Activated naive CD4-positive, alpha-beta T cell treated with anti-CD3 and anti-CD28 coated beads, Interleukin-2, amount 50 U/mL, for 24 hours (primary cell): Measurements from ENCODE around the gene SH2B3.

Experiments used
- H3K27ac Mint-ChIP-seq: one replicate; pipeline ENCODE4 v1.8.0; 2021; ENCODE audit warnings: mild to moderate bottlenecking, mixed read lengths
- H3K27me3 Mint-ChIP-seq: one replicate; pipeline ENCODE4 v1.8.0; 2021; ENCODE audit warnings: mixed read lengths
- H3K36me3 Mint-ChIP-seq: one replicate; pipeline ENCODE4 v1.8.0; 2021; ENCODE audit warnings: mixed read lengths
- H3K4me1 Mint-ChIP-seq: one replicate; pipeline ENCODE4 v1.8.0; 2021; ENCODE audit warnings: mixed read lengths
- H3K4me3 Mint-ChIP-seq: one replicate; pipeline ENCODE4 v1.8.0; 2021; ENCODE audit warnings: mild to moderate bottlenecking, mixed read lengths
- H3K9me3 Mint-ChIP-seq: one replicate; pipeline ENCODE4 v1.8.0; 2021; ENCODE audit warnings: mixed read lengths

Gene SH2B3

DNA sequence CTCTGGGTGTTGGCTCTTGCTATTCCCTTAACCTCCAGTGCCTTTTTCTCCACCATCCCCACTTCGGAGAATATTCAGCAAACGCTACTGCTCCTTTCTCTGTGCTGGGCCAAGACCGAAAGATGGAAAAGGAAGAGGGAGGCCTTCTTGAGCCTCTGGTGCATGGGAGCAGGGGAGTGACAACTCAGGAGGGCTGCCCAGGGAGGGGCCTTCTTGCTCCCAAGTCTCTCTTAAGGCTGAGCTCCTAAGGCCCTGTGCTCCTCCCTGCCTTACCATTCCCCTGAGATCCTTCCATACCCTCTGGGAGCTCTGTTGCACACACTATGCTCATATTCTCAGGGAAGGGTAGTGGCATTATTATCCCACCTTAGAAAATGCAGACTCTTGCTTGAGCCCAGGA is 34.9 kb downstream of the SH2B3 start:
- H3K27ac Mint-ChIP-seq, result peak overlapping the region; percentile 79
- H3K4me1 Mint-ChIP-seq, result peaks cover 97% of the 10 kb centered on the region
- H3K4me3 Mint-ChIP-seq, result no peak overlapping the region
- peaks cover 6% of the 10 kb centered on the region for H3K36me3 Mint-ChIP-seq
- H3K9me3 Mint-ChIP-seq, result no peaks in the 10 kb centered on the region
- no peaks in the 10 kb centered on the region for H3K27me3 Mint-ChIP-seq

DNA sequence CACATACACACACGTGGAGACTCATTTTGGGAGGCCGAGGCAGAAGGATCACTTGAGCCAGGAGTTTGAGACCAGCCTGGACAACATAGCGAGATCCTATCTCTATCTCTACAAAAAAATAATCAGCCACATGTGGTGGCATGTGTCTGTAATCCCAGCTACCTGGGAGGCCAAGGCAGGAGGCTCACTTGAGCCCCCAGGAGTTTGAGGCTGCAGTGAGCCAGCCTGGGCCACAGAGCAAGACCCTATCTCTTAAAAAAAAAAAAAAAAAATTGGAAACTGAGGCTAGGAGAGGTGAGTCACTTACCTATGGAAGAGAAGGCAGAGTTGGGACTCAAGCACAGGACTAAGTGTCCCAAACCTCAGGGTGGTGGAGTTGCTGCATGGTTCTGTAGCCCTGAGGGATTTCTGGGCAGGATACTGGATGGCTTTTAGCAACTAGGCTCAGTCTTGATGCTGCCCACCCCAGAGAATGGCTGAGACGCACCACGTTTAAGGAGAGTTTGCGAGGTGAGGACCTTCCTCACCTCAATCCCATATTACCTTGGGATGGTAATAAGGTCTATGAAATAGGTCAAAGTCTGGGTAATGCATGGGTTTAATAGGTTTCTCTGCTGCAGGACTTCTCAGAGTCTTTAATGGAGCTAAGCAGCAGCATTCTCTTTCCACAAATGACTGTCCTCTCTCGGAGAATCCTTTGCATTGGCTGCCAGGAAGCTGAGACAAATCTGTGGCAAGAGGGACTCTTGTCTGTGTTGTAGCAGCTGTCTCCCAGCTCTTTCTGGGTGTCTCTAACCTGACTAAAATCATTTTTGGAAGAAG is 35.6 kb downstream of the SH2B3 start:
- H3K27me3 Mint-ChIP-seq, result no peaks in the 10 kb centered on the region
- no peak overlapping the region for H3K4me3 Mint-ChIP-seq
- H3K4me1 Mint-ChIP-seq, result peaks cover 97% of the 10 kb centered on the region
- H3K36me3 Mint-ChIP-seq, result peaks cover 6% of the 10 kb centered on the region
- no peaks in the 10 kb centered on the region for H3K9me3 Mint-ChIP-seq
- H3K27ac Mint-ChIP-seq, result peak overlapping the region; percentile 79

DNA sequence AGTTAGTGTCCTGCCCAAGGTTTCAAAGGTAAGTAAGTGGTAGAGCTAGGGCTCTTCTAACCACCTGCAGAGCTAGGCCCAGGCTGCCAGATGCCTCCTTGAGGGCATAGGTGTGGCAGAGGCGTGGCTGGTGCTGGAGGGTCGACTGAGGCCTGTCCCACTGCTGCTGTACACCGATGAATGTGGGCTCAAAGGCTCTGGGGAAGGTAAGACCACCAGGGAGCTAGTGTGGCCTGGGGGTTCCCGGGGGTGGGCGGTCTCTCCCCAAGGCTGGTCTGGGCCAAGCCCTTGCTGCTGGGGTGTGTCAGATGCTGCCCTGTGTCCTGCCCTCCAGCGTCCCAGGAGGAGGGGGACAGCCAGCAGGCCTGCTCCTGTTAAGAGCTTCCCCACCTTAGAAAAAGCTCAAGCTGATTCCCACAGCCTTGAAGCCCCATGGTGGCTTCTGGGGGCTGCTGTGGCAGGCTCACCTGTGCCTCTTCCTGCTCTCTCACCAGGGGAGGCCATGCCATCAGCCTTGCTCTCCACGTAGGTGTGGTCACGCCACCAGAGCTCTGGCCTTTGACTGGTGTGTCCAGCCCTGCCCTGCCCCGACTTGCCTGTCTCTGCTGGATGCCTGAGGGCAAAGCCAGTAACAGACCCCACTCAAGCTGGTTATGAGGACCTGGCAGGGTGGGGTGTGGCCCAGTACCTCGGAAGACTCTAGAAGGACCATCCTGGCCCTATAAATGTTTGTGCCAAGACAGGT is 36.8 kb downstream of the SH2B3 start:
- H3K27ac Mint-ChIP-seq, result peak overlapping the region; percentile 85
- H3K9me3 Mint-ChIP-seq, result no peaks in the 10 kb centered on the region
- peaks cover 93% of the 10 kb centered on the region for H3K4me1 Mint-ChIP-seq
- H3K36me3 Mint-ChIP-seq, result peaks cover 6% of the 10 kb centered on the region
- no peaks in the 10 kb centered on the region for H3K27me3 Mint-ChIP-seq
- H3K4me3 Mint-ChIP-seq, result no peak overlapping the region

DNA sequence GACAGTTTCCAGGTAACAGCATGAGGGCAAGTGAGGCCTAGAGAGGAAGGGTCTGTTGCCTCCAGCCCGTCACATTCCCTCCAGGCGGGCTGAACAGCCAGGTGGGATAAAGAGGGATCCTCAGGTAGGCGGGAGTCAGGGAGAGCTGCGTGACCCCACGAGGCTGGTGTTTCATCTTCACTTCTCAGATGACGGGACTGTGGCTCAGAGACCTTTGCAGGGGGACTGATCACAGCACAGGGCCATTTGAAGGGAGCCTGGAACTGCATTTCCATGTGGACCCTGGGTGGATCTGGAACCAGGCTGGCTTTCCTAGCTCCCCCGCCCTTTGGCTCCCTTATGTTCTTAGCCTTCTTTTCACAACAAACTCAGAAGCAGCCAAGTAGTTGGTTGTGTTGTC is 37.4 kb downstream of the SH2B3 start:
- H3K27ac Mint-ChIP-seq, result peak overlapping the region; percentile 85
- peak overlapping the region; percentile 39 for H3K4me3 Mint-ChIP-seq
- peaks cover 90% of the 10 kb centered on the region for H3K4me1 Mint-ChIP-seq
- H3K9me3 Mint-ChIP-seq, result no peaks in the 10 kb centered on the region
- no peaks in the 10 kb centered on the region for H3K27me3 Mint-ChIP-seq
- H3K36me3 Mint-ChIP-seq, result peaks cover 9% of the 10 kb centered on the region

DNA sequence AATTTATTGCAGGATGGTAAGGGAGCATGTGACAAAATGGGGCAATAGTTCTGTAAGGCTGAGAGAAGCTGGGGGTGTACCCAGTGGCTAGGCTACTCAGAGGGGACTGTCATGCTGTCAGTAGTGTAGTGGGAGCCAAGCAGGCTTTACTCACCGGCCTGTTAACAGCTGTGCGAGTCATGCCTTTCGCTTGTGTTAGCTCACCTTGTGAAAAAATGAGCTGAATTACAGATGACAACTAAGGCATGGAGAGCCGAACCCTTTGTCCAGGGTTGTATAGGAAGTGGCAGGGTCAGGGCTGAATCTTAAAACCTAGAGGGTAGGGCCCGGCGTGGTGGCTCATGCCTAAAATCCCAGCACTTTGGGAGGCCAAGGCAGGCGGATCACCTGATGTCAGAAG is 37.9 kb downstream of the SH2B3 start:
- Mint-ChIP-seq H3K4me1 (peaks cover 91% of the 10 kb centered on the region), H3K36me3 (peaks cover 9% of the 10 kb centered on the region), H3K27ac (peak overlapping the region; percentile 63), H3K27me3 (no peaks in the 10 kb centered on the region), H3K4me3 (peak overlapping the region; percentile 30), H3K9me3 (no peaks in the 10 kb centered on the region)

DNA sequence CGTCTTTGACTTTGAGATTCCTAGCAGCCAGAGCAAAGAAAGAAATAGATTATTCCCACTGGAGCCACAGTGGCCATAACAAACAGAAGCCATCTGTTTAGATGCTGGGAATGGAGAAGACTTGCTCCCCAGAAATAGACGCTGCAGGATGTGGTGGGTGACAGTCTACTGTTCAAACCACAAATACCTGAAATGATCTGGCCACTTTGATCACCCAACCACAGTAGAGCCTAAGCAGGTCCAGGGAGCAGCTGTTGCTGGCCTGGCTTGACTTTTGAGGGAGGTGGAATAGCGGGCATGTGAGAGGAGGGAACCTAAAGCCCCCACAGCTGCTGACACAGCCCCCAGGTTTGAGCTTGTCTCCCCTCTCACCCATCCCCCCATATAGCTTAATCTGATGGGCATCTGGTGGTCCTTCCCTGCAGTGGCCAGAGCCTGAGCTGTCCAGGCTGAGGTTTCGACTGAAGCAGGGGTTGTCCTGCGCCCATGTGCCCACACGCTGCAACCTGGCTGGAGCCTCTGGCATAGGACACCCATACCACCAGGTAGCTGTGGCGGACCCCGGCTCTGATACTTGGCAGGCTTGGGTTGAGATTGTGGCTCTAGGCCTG is 38.7 kb downstream of the SH2B3 start:
- no peaks in the 10 kb centered on the region for H3K9me3 Mint-ChIP-seq
- H3K36me3 Mint-ChIP-seq, result peaks cover 9% of the 10 kb centered on the region
- H3K4me3 Mint-ChIP-seq, result peak overlapping the region; percentile 63
- no peaks in the 10 kb centered on the region for H3K27me3 Mint-ChIP-seq
- peaks cover 91% of the 10 kb centered on the region for H3K4me1 Mint-ChIP-seq
- peak overlapping the region; percentile 62 for H3K27ac Mint-ChIP-seq

DNA sequence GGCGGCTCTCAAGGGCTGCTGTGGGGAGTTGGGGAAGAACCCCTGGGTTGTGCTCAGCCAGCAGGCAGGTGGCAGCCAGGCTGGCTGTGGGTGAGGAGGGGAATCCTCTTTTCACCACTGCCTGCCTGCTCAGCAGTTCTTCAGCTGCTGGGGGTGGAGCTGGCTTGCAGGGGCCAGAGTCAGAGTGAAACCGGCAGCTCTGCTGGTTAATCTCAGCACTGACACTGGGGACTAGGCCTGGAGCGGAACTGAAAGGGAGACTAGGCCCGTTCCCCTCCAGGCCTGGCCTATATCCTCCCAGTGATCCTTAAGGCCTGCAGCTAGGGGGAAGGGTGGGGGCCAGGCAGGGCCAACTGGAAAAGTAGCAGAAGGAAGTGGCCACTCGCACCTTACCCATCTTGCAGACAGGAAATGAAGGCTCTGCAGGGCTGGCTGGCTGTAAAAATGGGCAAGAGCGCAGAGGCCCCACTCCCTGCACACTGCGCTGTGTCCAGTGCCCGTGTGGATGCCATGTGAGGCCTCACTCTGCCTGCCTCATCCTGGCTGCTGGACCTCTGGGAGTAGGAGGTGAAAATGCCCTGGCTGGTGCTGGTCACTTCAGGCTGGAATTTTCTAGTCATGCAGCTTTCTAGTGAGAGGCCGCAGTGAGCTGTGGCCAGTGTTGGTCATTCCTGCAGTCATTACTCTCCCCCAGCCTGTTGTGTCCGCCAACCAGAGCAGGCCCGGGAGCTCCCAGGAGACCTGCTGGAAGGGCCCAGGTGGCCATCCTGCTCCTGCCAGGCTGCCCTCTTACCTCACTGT is 39.4 kb downstream of the SH2B3 start:
- H3K27me3 Mint-ChIP-seq, result no peaks in the 10 kb centered on the region
- peaks cover 87% of the 10 kb centered on the region for H3K4me1 Mint-ChIP-seq
- peaks cover 9% of the 10 kb centered on the region for H3K36me3 Mint-ChIP-seq

DNA sequence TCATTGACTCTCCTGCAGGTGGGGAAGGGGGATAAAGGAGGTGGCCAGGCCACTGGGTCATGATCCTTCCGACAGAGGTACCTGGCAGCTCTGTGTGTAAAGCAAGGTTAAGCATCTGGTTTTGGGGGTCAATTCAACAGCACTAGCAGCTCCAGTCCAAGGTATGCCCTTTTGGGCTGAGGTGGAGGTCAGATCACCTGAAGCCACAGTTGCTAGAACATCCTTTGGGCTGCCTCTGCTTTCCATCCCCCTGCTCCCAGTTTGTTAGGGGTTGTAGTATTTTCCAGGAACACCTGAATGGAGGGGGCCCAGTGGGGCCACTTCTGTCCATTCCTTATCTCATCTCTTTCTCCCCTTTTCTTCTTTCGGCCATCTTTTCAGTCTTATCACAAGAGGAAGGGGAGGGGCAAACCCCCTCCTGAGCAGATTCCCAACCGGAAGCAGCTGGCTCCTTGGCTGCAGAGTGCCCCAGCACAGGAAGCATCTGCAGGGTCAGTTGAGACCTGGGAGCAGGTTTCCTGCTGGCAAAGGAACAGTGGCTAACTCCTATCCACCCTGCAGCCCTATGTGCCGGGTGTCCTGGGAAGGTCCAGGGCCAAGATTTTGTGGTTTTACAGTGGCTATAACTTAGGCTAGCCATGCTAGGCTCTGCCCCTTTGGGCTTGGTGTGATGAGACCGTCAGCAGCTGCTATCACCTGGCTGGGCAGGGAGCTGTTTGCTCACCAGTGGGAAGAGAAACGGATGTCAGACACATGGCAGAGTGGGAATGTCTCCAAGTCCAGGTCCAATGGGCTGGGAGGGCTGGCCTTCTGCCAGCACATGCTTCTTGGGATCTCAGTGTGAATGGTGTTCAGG is 40.2 kb downstream of the SH2B3 start:
- H3K4me3 Mint-ChIP-seq, result no peak overlapping the region
- H3K27me3 Mint-ChIP-seq, result no peaks in the 10 kb centered on the region
- peaks cover 87% of the 10 kb centered on the region for H3K4me1 Mint-ChIP-seq
- peaks cover 12% of the 10 kb centered on the region for H3K36me3 Mint-ChIP-seq
- H3K27ac Mint-ChIP-seq, result peak overlapping the region; percentile 77
- H3K9me3 Mint-ChIP-seq, result no peaks in the 10 kb centered on the region

More for the DNA sequence above, 39.4 kb downstream of the SH2B3 start:
- H3K9me3 Mint-ChIP-seq, result no peaks in the 10 kb centered on the region
- H3K4me3 Mint-ChIP-seq, result peak overlapping the region; percentile 63
- peak overlapping the region; percentile 87 for H3K27ac Mint-ChIP-seq

DNA sequence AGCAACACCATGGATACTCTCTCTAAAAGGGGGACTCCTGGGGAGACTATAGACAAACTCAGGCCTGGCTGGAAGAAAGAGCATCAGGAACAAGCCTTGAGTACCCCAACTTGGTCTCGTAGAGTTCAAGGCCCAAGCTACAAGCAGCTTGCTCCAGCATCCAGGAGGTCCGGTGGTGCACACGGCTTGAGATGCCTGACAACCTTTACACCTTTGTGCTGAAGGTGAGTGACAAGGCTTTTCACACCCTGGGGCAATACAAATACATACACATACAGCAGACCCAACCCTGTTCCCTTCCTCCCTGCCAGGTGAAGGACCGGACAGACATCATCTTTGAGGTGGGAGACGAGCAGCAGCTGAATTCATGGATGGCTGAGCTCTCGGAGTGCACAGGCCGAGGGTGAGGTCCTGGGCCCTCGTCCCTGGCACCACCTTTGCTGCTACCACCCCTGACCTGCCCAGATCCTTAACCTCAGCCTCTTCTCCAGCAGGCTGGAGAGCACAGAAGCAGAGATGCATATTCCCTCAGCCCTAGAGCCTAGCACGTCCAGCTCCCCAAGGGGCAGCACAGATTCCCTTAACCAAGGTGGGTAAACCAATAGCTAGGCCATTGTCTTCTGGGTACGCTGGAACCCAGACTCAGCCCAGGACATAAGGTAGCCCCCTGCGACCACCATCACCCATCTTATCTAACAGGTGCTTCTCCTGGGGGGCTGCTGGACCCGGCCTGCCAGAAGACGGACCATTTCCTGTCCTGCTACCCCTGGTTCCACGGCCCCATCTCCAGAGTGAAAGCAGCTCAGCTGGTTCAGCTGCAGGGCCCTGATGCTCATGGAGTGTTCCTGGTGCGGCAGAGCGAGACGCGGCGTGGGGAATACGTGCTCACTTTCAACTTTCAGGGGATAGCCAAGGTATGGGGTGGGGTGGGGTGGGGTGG is 41.2 kb downstream of the SH2B3 start:
- H3K4me3 Mint-ChIP-seq, result no peak overlapping the region
- H3K9me3 Mint-ChIP-seq, result no peaks in the 10 kb centered on the region
- peaks cover 87% of the 10 kb centered on the region for H3K4me1 Mint-ChIP-seq
- H3K27me3 Mint-ChIP-seq, result no peaks in the 10 kb centered on the region
- H3K36me3 Mint-ChIP-seq, result peaks cover 13% of the 10 kb centered on the region
- peak overlapping the region; percentile 23 for H3K27ac Mint-ChIP-seq

DNA sequence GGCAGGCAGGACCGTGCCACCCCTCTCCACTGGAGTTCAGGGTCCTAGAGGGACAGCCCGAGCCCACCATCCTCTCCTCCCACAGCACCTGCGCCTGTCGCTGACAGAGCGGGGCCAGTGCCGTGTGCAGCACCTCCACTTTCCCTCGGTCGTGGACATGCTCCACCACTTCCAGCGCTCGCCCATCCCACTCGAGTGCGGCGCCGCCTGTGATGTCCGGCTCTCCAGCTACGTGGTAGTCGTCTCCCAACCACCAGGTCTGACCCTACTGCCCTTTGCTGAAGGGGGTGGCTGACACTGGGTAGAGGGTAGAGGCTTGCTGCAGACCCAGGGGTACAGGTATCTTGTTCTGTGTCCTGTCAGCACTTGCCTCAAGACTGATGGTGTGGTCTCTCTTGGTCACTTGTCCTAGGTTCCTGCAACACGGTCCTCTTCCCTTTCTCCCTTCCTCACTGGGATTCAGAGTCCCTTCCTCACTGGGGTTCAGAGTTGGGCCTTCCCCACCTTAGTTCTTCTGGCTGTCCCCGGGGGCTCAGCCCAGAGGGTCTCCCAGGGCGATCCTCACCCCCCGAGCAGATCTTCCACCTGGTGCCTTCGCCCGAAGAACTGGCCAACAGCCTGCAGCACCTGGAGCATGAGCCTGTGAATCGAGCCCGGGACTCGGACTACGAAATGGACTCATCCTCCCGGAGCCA is 42.0 kb downstream of the SH2B3 start:
- peaks cover 13% of the 10 kb centered on the region for H3K36me3 Mint-ChIP-seq
- peaks cover 81% of the 10 kb centered on the region for H3K4me1 Mint-ChIP-seq
- H3K27me3 Mint-ChIP-seq, result no peaks in the 10 kb centered on the region
- H3K9me3 Mint-ChIP-seq, result no peaks in the 10 kb centered on the region
- peak overlapping the region; percentile 87 for H3K27ac Mint-ChIP-seq
- H3K4me3 Mint-ChIP-seq, result no peak overlapping the region

DNA sequence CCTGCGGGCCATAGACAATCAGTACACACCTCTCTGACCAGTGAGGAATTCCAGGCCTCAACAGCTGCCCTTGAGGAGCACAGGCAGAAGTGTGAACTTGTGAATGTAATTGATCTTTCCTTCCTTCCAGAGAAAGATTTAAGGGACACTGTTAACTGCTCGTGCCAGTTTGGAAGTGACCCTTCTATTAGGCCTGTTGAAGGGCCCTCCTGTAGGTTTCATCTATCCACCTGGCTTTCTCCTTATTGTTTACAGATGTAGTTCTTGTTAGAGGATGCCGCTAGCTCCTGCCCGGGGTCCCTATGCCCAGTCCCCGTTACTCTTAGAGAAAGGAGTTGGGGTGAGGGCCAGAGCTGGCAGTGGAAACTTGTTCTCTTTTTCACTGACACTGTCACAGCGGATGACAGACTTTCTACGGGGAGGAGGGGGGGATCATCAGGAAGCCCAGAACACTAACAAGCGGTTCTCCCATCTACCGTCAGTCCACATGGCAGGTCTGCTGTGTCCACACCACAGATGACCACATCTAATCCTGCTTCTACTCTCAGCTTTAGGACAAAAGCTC is 42.6 kb downstream of the SH2B3 start:
- peak overlapping the region; percentile 87 for H3K27ac Mint-ChIP-seq
- H3K4me1 Mint-ChIP-seq, result peaks cover 74% of the 10 kb centered on the region
- H3K9me3 Mint-ChIP-seq, result no peaks in the 10 kb centered on the region
- no peaks in the 10 kb centered on the region for H3K27me3 Mint-ChIP-seq
- no peak overlapping the region for H3K4me3 Mint-ChIP-seq
- peaks cover 10% of the 10 kb centered on the region for H3K36me3 Mint-ChIP-seq

DNA sequence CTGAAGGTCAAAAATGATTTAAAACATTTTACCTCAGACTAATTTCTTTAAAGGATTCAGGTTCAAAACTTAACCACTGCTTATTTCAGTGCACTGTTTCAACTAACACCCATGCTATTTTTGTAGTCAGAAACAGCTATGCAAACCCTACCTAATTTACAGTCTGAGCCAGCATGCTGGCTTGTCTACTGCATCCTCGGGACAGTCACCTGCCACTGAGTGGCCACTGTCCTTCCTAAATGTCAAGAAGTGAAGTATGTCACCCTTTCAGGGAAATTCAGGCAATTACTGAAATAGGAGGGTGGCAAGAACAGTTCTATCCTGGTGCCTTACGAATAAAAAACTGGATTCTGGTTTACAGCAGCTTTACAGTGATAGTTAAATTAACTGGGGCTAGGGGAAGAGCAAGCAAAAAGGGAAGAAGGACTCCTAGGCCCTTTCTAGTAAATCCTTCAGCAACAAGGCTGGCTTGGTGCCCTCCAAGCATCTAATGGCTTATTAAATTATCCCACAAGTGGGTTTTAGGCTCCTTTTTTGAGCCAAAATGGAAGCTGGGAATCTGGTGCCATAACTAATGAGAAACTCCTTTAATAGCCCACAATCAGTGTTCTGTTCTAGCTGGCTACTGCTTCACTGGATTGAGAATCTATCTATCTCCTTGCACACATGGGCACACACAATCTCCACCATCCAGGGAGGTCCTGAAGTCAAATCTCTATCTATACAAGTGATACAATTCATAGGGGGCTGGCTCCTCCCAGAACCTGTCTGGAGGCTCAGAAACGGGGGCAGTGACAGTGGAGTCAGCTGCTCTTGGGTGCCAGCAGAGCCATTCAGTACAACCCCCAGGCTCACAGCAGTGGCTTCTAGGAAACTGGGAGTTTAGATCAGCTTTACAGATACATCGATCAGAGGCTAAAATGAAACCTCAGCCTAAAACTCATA is 43.4 kb downstream of the SH2B3 start:
- H3K27ac Mint-ChIP-seq, result peak overlapping the region; percentile 89
- H3K4me3 Mint-ChIP-seq, result no peak overlapping the region
- no peaks in the 10 kb centered on the region for H3K27me3 Mint-ChIP-seq
- peaks cover 9% of the 10 kb centered on the region for H3K36me3 Mint-ChIP-seq
- peaks cover 67% of the 10 kb centered on the region for H3K4me1 Mint-ChIP-seq
- H3K9me3 Mint-ChIP-seq, result no peaks in the 10 kb centered on the region
